ENCODE results near the gene TMEM45A.

DNA sequence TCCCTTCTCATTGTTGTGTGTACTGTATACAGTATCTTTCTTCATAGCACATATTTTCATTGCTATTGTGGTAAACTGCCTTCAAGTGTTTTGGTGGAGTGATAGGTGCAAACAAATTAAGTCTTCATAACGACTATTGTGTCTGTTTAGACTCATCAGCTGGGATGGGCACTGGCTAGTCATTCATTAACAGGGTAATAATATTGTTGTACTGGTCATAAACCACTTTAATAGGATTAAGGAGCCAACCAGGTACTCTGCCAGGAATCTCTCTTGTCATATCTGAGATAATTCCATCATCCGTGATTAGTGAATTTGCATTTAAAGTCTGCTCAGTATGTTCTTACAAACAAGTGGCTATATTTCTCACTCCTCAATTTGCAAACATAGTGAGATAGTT lies 10.2 kb upstream of the TMEM45A start:
- TF ChIP-seq, protein P1, sequence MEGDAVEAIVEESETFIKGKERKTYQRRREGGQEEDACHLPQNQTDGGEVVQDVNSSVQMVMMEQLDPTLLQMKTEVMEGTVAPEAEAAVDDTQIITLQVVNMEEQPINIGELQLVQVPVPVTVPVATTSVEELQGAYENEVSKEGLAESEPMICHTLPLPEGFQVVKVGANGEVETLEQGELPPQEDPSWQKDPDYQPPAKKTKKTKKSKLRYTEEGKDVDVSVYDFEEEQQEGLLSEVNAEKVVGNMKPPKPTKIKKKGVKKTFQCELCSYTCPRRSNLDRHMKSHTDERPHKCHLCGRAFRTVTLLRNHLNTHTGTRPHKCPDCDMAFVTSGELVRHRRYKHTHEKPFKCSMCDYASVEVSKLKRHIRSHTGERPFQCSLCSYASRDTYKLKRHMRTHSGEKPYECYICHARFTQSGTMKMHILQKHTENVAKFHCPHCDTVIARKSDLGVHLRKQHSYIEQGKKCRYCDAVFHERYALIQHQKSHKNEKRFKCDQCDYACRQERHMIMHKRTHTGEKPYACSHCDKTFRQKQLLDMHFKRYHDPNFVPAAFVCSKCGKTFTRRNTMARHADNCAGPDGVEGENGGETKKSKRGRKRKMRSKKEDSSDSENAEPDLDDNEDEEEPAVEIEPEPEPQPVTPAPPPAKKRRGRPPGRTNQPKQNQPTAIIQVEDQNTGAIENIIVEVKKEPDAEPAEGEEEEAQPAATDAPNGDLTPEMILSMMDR (IDR thresholded peaks at IDR 0.05; ENCODE audit: insufficient read depth, low read length, poor library complexity, severe bottlenecking): no peak
- TF ChIP-seq EZH2phosphoT487 (conservative IDR thresholded peaks at IDR 0.05; ENCODE audit: low read length): no peak

All from SU-DHL-6 (cell line).